Keratinocyte (primary cell): ENCODE results near the gene RRAD.

Source experiments
- CTCF ChIP-seq, 3 experiments: IDR thresholded peaks in 1 of 3; conservative IDR thresholded peaks in 1 of 3; optimal IDR thresholded peaks in 1 of 3; 2 replicates in 2 of 3; 3 replicates in 1 of 3; pipeline versions ENCODE3 to v1.5.1; 2011; ENCODE audit warnings: low read length in 3 of 3, mild to moderate bottlenecking in 3 of 3, moderate library complexity in 2 of 3, control low read depth in 1 of 3, inconsistent platforms in 1 of 3; ENCODE audit not compliant: insufficient read depth in 2 of 3; ENCODE audit errors: extremely low read depth in 1 of 3
- EZH2 ChIP-seq: IDR thresholded peaks from one replicate; pipeline ENCODE4 v1.6.1; 2012; ENCODE audit warnings: inconsistent platforms, mild to moderate bottlenecking, low read length, moderate library complexity

- TF ChIP-seq CTCF (optimal IDR thresholded peaks at IDR 0.05 in 1 of 3, IDR thresholded peaks at IDR 0.05 in 1 of 3, conservative IDR thresholded peaks at IDR 0.05 in 1 of 3; ENCODE audit: extremely low read depth in 1 of 3, insufficient read depth in 2 of 3, low read length in 3 of 3) (no peak), EZH2 (no peak)
These were observed 25.8 kb upstream of the RRAD start for GRCh38 chr16:66950971-66951790.
